ENCODE results near the gene SLU7.

- TF ChIP-seq CTCF (conservative IDR thresholded peaks at IDR 0.05; ENCODE audit: low read length) (no peak), EZH2phosphoT487 (IDR thresholded peaks at IDR 0.05; ENCODE audit: borderline replicate concordance, low read depth, low read length) (no peak)
These were observed 48.7 kb downstream of the SLU7 start, which contains the start of gene C1QTNF2 for GRCh38 chr5:160369990-160370712.

All from OCI-LY7 (cell line).